Spleen (tissue), 7 donors: ENCODE data around the gene SELENOM.

Experiments
- CTCF ChIP-seq, 11 experiments: fragments of 200-600 bp in 7 of 11; fragments of 450-650 bp in 4 of 11; sonication (generic) in 4 of 11; IDR thresholded peaks in 8 of 11; conservative IDR thresholded peaks in 3 of 11; 1 replicate in 7 of 11; 2 replicates in 4 of 11; pipeline versions ENCODE4 v1.4.0 to v1.8.0; 2016 to 2021; ENCODE audit warnings: antibody characterized with exemption in 11 of 11, inconsistent platforms in 4 of 11, mild to moderate bottlenecking in 1 of 11
- POLR2AphosphoS5 ChIP-seq, 3 donors: sonication (generic); formaldehyde crosslinking; IDR thresholded peaks; one replicate each; pipeline ENCODE4 v1.5.1; 2017; ENCODE audit warnings: antibody characterized with exemption in 3 of 3
- donor health status: DM: no; HTN: no; CAD: no; lungs with moderate emphysema.
- donor health status: DM: no; HTN: no; CAD: no.
- donor health status: DM: no; HTN: no; CAD: no.

DNA sequence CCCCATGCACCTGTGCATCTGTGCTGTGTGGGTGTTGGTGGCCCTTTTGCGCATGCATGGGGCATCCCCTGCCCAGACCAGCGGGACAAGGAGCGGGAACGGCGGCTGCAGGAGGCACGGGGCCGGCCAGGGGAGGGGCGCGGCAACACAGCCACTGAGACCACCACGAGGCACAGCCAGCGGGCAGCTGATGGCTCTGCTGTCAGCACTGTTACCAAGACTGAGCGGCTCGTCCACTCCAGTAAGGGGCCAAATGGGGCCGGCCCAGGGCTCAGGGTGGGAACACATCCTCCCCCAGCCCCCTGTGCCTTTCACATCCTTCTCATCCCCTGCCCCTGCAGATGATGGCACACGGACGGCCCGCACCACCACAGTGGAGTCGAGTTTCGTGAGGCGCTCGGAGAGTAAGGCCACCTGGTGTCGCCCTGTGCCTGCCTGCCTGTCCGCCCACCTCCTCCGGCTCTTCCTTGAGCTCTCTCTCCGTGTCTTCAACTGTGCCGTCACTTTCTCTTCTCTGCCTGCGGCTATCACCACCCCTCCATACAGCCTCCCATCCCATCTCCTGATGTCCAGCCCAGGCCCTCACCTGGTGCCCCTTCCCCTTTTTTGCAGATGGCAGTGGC is 10.6 kb downstream of the SELENOM start:
- TF ChIP-seq CTCF (IDR thresholded peaks at IDR 0.05 in 8 of 11, conservative IDR thresholded peaks at IDR 0.05 in 3 of 11) (no peak), POLR2AphosphoS5 (IDR thresholded peaks at IDR 0.05) (peak; percentile 36 to 55 (median 43))
